Lower leg skin (tissue), 4 donors: ENCODE results near the gene CCN5. TPM values are rescaled to one million over a fixed set of nuclear protein-coding genes. Genes with fewer than 3 reads are reported as not detected.
A peak's percentile ranks its signal among the peaks of the same experiment; 100 is the strongest.

Source experiments
- DNase-seq, 2 donors: peaks; one replicate each; pipeline ENCODE4 v3.0.0-alpha.2; 2019; ENCODE audit warnings: low spot score in 2 of 2
- H3K4me3 ChIP-seq: fragments of 200-600 bp; sonication (generic); 2 replicates; pipeline ENCODE4 v1.5.1; 2017; ENCODE audit warnings: mild to moderate bottlenecking, low read depth; ENCODE audit not compliant: poor library complexity, severe bottlenecking
- POLR2A ChIP-seq, 2 donors: fragments of 450-650 bp; IDR thresholded peaks; one replicate each; pipeline ENCODE4 v1.6.1; 2016 to 2017; ENCODE audit warnings: antibody characterized with exemption in 2 of 2, mild to moderate bottlenecking in 1 of 2, moderate library complexity in 1 of 2
- WGBS, 2 donors: methylation state at CpG; one replicate each; pipeline ENCODE4 v1.1.5; 2018; 5-methylcytosine and 5-hydroxymethylcytosine counted together
- intact Hi-C: fragments of 100-400 bp; cut with DNase I; formaldehyde crosslinking; loops from one replicate; pipeline ENCODE4 v1.15.0; 2023; ENCODE audit warnings: low total_unique reads
- total RNA-seq, 4 donors: library from RNA; depleted of rRNA; stranded (reverse); fragments of >200 nt; gene quantifications; one replicate each; pipeline ENCODE4 v1.1.0, GENCODE V29; 2016
- TF ChIP-seq, protein P1 (sequence below), 3 donors: fragments of 450-650 bp; IDR thresholded peaks; one replicate each; pipeline ENCODE4 v1.5.1; 2016; ENCODE audit warnings: antibody characterized with exemption in 3 of 3, mild to moderate bottlenecking in 3 of 3, moderate library complexity in 2 of 3

The CCN5 gene
- total RNA-seq, 4 donors from 2014 or later, result 50.8 to 481 (median 81.3) TPM

DNA sequence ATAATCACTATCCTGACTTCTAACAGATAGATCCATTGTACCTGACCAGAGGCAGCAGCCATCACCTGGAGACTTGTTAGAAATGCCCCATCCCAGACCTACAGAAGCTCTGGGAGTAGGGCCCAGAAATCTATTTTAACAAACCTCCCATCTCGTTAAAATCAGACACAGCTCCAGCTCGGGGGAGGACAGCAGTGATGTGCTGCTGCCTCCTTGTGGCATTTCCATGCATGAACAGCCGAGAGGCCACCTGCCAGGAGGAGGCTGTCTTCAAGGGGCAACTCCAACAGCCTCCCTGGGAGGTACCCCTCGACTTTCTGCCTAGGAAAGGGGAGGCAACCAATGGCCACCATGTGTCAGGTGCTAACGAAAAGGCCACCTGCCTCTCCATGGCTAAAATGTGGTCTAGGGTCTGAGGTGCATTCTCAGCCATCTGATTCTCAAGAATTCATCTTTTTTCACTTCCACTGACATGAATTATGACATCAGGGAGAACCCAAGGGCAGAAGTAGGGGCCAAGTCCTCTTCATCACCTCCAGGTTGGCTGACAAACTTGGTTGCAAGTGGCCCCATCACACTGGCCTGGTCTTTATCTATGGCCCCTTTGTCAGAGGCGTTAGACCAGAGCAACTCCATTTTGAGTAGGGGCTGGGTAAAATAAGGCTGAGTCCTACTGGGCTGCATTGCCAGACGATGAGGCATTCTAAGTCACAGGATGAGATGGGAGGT is 18.3 kb downstream of the CCN5 start:
- peak; percentile 58 to 94 for DNase-seq
- WGBS, 2 donors, result 22 to 23% methylated on average over 7 of the region's 7 CpGs
- H3K4me3 ChIP-seq, result no peak overlapping the region

DNA sequence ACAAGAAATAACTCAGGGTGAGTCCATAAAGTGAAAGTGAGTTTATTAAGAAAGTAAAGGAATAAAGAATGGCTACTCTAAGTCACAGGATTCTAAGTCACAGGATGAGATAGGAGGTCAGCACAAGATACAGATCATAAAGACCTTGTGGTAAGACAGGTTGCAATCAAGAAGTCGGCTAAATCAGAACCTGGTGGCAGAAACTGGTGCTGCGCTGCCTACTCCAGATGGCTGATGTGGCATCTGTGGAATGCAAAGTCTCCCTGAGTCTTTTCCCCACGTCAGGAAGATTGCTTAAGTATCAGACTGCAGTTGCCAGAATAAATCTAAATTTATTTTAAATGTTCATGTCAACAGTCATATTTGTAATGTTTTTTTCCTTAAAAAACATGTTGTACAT is 19.8 kb downstream of the CCN5 start:
- H3K4me3 ChIP-seq, result no peak overlapping the region
- TF ChIP-seq POLR2A (IDR thresholded peaks at IDR 0.05), result no peak
- TF ChIP-seq, protein P1, sequence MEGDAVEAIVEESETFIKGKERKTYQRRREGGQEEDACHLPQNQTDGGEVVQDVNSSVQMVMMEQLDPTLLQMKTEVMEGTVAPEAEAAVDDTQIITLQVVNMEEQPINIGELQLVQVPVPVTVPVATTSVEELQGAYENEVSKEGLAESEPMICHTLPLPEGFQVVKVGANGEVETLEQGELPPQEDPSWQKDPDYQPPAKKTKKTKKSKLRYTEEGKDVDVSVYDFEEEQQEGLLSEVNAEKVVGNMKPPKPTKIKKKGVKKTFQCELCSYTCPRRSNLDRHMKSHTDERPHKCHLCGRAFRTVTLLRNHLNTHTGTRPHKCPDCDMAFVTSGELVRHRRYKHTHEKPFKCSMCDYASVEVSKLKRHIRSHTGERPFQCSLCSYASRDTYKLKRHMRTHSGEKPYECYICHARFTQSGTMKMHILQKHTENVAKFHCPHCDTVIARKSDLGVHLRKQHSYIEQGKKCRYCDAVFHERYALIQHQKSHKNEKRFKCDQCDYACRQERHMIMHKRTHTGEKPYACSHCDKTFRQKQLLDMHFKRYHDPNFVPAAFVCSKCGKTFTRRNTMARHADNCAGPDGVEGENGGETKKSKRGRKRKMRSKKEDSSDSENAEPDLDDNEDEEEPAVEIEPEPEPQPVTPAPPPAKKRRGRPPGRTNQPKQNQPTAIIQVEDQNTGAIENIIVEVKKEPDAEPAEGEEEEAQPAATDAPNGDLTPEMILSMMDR (IDR thresholded peaks at IDR 0.05), result no peak
- intact Hi-C loops, result no loop called here
- DNase-seq, result no peak
- 49 to 55% methylated on average over 3 of the region's 3 CpGs for WGBS, 2 donors

More for the DNA sequence above, 18.3 kb downstream of the CCN5 start:
- intact Hi-C loops, result loop anchor here (2.0 kb wide), 1 partner anchor 49 kb away; no protein-coding TSS in a partner anchor
- TF ChIP-seq, protein P1 (IDR thresholded peaks at IDR 0.05), result peak in 1 of 3 donors; percentile 69
- no peak for TF ChIP-seq POLR2A (IDR thresholded peaks at IDR 0.05)

DNA sequence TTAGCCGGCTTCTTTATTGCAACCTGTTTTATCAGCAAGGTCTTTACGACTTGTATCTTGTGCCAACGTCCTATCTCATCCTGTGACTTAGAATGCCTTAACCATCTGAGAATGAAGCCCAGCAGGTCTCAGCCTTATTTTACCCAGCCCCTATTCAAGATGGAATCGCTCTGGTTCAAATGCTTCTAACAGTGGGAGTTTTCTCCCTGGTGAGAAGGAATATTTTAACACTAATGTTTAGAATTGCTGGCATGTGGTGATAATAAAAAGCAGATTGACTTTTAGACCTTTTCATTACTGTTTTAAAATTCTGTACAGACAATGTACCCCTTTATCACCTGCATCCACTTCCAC is 20.6 kb downstream of the CCN5 start:
- intact Hi-C loops, result no loop called here
- TF ChIP-seq POLR2A (IDR thresholded peaks at IDR 0.05), result no peak
- TF ChIP-seq, protein P1 (IDR thresholded peaks at IDR 0.05), result no peak
- no peak overlapping the region for H3K4me3 ChIP-seq
- WGBS, 2 donors, result 83 to 84% methylated on average over 4 of the region's 4 CpGs
- DNase-seq, result no peak

DNA sequence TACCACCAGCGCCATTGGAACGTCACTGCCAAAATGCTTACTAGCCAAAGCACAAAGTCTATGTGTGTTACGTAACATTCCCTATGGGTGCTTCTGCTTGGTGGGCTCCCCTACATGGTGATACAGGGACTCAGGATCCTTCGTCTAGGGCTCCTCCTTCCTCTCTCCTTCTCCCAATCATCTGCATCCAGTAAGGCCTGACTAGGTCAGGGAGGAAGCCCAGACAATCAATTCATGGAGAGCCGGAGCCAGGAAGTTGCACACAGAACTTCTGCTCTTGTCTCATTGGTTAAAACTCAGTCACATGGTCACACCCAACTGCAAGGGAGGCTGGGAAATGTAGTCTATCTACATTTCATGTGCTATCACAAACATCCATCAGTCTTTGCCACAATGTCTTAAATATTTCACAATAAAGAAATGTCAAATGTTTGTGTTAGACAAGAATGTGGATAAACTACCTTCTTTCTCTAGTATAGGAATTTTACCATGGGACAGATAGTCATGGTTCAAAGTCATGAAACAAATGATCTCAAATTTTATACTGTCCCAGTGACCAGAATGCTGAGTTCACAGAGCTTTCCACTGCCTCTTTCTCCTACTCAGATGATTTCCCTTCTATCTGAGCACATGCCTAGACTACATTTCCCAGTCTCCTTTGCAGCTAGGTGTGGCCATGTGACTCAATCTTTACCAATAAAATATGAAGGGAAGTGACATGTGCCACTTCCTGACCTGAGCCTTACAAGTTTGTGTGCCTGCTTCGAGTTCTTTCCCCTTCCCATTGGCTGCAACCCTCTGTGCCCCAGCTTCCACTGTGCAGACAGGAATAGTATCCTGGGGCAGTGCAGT is 21.2 kb downstream of the CCN5 start:
- whole genome bisulfite sequencing, 2 donors, result 29 to 39% methylated on average over 6 of the region's 6 CpGs
- peak in 1 of 2 donors; percentile 63 for DNase-seq
- intact Hi-C loops, result no loop called here
- H3K4me3 ChIP-seq, result no peak overlapping the region
- TF ChIP-seq, protein P1 (IDR thresholded peaks at IDR 0.05), result no peak
- no peak for TF ChIP-seq POLR2A (IDR thresholded peaks at IDR 0.05)

DNA sequence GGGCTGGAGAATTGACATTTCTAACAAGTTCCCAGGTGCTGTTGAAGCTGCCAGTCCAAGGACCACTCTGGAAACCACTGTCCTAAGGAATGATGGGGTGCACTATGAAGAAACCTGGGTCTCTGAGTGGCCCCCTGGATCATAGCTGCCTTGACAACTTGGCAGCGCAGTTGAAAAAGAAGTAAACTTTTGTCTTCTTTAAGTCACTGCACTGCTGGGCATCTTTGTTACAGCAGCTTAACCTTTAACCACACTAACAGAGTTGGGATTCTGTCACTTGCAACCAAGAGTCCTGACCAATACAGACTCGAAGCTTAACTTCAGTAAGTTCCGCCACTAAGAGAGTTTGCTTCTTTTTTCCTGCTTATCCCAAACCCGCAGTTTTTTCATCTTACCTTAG is 21.9 kb downstream of the CCN5 start:
- 94% methylated on average over 4 of the region's 4 CpGs for WGBS, 2 donors
- intact Hi-C loops, result no loop called here

More for the DNA sequence above, 21.9 kb downstream of the CCN5 start:
- no peak overlapping the region for H3K4me3 ChIP-seq
- TF ChIP-seq, protein P1 (IDR thresholded peaks at IDR 0.05), result no peak
- TF ChIP-seq POLR2A (IDR thresholded peaks at IDR 0.05), result no peak
- no peak for DNase-seq
